A549 treated with Mapracorat at 1 μM for 4 hours (cell line): Measurements from ENCODE around the gene BMP6. TPM values are rescaled to one million over a fixed set of nuclear protein-coding genes. Genes with fewer than 3 reads are reported as not detected.

Source experiments
- total RNA-seq: library from RNA; stranded (reverse); fragments of 200-300 nt; extraction: Qiagen RNA extraction; gene quantifications from 5 replicates; pipeline ENCODE4 v1.2.3, GENCODE V29; 2022

The BMP6 gene
- total RNA-seq: 15.1 to 21.5 TPM (median 19.6 TPM) in 5 replicates

DNA sequence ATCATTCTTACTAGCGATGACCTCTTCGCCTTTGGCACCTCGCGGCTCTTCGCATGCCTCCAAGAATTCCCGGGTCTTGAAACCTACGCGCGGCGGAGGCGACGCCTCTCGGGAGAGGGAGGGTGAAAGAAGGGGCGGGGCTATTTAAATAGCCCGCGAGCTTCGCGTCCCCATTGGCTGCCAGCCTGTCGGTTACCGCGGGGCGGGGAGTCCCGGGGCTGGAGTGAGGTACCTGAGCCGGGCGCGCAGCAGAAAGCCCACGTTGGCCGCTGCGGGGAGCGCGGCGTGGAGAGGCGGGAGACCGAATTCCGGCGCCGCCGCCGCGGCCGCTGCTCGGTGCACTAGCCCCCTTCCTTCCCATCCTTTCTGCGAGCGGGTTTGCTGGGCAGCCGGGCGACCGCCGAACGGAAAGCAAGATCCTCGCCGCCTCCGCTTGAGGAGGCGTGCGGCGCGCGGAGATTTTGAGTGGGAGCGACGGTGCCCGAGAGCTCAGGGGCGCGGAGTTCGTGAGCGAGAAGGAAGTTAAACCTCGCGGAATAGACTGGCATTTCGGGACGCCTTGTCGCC is at the start of gene BMP6:
Gene BMP6 (plus strand): TSS at position 251 of the 567 bp plus-strand sequence. CDS start 857 bp downstream, outside the sequence.

DNA sequence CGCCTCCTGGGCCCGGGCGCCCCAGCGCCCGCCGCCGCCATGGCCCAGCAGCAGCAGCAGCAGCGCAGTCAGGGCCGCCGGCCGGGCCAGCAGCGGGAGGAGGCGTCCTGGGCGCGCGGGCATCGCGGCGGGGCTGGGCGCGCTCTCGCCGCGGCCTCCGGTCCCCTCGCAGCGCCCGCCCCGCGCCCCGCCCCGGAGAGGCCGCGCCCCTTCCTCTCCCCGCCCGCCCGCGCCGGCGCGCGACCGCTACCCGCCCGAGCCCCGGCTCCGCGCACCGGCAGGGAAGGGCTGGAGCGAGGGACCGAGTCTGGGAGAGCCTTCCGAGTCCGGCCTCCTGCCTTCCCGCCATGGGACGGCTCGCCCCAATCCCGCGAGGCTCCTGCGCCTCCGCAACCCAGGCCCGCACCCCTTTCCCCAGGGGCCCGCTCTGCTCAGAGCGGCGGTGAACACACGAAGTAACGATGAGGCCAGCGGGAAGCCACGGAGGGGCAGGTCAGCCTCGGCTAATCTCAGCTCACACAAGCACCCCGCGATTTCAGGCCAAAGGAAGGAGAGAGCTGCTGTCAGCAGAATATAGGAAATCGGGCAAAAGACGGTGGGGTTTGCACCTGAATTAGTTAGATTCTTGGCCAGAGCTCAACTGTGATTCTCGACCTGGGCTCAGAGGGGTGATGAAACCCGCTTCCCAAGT is 184.9 kb downstream of the BMP6 start, which contains the start of gene TXNDC5:
Gene TXNDC5 (minus strand): TSS at position 135 of the 691 bp plus-strand sequence. CDS start 12 bp downstream, at position 123.

Other genes starting within 250 kb of the BMP6 start
- 33.2 to 49.8 TPM (median 44.1 TPM) in 5 replicates for gene DSP, start 184.4 kb upstream of the BMP6 start, total RNA-seq
- gene SNRNP48, start 135.9 kb upstream of the BMP6 start, total RNA-seq: 7.7 to 11.0 TPM (median 10.1 TPM) in 5 replicates
- gene TXNDC5, start 184.7 kb downstream of the BMP6 start, total RNA-seq: 117 to 149 TPM (median 140 TPM) in 5 replicates